ENCODE data around the gene CBL. TPM values are rescaled to one million over a fixed set of nuclear protein-coding genes. Genes with fewer than 3 reads are reported as not detected.

CBL gene
- total RNA-seq, 3 donors from 2014 or later, result 11.0 to 24.4 (median 13.1) TPM

DNA sequence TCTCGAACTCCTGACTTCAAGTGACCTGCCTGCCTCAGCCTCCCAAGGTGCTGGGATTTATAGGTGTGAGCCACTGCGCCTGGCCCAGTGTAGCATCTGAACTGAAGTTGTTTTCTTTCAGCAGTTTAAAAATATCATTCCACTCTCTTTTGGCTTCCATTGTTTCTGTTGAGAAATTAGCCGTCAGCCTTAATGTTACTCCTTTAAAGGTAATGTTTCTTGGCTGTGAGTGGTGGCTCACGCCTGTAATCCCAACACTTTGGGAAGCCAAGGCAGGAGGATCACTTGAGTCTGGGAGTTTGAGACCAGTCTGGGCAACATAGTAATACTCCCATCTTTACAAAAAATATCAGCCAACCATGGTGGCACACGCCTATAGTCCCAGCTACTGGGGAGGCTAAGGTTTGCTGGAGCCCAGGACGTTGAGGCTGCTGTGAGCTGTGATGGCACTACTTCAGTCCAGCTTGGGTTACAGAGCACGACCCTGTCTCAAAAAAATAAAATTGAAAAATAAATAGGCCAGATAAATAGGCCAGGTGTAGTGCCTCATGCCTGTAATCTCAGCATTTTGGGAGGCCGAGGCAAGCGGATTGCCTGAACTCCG is 84.9 kb downstream of the CBL start:
- H3K9me3 ChIP-seq, result peaks cover 11% of the 10 kb centered on the region
- H3K4me3 ChIP-seq, result no peak overlapping the region
- no peak for DNase-seq
- no peaks in the 10 kb centered on the region for H3K36me3 ChIP-seq (ENCODE audit: low read depth)
- TF ChIP-seq, protein P1, sequence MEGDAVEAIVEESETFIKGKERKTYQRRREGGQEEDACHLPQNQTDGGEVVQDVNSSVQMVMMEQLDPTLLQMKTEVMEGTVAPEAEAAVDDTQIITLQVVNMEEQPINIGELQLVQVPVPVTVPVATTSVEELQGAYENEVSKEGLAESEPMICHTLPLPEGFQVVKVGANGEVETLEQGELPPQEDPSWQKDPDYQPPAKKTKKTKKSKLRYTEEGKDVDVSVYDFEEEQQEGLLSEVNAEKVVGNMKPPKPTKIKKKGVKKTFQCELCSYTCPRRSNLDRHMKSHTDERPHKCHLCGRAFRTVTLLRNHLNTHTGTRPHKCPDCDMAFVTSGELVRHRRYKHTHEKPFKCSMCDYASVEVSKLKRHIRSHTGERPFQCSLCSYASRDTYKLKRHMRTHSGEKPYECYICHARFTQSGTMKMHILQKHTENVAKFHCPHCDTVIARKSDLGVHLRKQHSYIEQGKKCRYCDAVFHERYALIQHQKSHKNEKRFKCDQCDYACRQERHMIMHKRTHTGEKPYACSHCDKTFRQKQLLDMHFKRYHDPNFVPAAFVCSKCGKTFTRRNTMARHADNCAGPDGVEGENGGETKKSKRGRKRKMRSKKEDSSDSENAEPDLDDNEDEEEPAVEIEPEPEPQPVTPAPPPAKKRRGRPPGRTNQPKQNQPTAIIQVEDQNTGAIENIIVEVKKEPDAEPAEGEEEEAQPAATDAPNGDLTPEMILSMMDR (IDR thresholded peaks at IDR 0.05), result no peak
- no peaks in the 10 kb centered on the region for H3K4me1 ChIP-seq (ENCODE audit: low read depth)
- intact Hi-C loops (cut with DNase I, micrococcal nuclease), result no loop called here
- ATAC-seq, result no peak

DNA sequence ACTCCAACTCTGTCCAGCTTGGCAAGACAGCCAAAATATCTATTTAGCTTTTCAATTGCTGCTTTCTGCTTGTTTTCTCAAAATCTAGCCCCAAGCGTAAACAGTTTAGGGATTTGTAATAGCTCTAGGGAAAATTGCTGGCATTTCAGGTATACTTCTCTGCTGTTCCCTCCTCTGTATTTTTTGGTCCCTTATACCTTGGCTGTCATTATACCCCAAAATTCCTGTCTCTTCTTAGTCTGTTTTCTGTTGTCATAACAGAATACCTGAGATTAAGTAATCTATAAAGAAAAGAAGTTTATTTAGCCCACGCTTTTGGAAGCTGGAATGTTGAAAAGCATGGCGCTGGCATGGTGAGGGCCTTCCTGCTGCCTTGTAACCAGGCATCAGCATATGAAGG is 87.3 kb downstream of the CBL start:
- no peak for ATAC-seq
- Histone ChIP-seq H3K4me3 (no peak overlapping the region), H3K4me1 (ENCODE audit: low read depth) (no peaks in the 10 kb centered on the region), H3K9me3 (peaks cover 11% of the 10 kb centered on the region), H3K36me3 (ENCODE audit: low read depth) (no peaks in the 10 kb centered on the region)
- intact Hi-C loops (cut with DNase I, micrococcal nuclease), result no loop called here
- DNase-seq, result no peak
- TF ChIP-seq, protein P1 (IDR thresholded peaks at IDR 0.05), result no peak

DNA sequence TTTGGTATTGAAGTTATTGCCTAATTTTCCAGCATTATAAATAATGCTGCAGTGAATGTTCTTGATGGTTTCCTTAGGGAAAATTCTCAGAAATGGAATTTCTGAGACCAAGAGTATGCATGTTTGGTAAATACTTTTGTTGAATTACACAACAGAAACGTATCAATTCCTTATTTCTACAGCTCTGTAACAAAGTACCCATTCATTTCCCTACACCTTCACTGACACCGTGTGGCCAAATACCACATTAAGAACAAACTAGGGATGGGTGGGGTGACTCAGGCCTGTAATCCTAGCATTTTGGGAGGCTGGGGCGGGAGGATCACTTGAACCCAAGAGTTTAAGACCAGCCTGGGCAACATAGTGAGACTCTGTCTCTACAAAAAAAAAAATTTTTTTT is 89.0 kb downstream of the CBL start:
- DNase-seq, result no peak
- no peak for ATAC-seq
- Histone ChIP-seq H3K36me3 (ENCODE audit: low read depth) (no peaks in the 10 kb centered on the region), H3K9me3 (peaks cover 10% of the 10 kb centered on the region), H3K4me1 (ENCODE audit: low read depth) (no peaks in the 10 kb centered on the region), H3K4me3 (no peak overlapping the region)
- intact Hi-C loops (cut with DNase I, micrococcal nuclease), result no loop called here
- TF ChIP-seq, protein P1 (IDR thresholded peaks at IDR 0.05), result no peak

DNA sequence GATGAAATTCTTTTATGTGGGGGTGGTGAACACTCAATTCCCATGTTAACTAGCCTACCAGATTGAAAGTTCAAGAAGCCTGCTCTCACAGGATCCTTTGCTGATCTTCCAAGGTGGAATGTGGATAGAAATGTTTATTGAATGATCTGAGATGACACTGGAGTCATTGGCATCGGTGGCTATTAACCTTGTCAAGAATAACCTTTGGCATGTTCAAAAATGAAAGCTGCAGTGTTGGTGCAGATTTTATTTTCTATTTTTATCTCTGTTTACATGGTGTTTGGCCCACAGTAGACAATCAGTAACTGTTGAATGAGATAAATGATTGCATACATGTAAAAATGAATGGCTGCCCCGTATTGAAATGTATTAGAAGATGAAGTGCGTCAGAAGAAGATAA is 91.8 kb downstream of the CBL start:
- TF ChIP-seq, protein P1 (IDR thresholded peaks at IDR 0.05), result no peak
- Histone ChIP-seq H3K4me3 (no peak overlapping the region), H3K9me3 (no peaks in the 10 kb centered on the region), H3K36me3 (ENCODE audit: low read depth) (no peaks in the 10 kb centered on the region), H3K4me1 (ENCODE audit: low read depth) (no peaks in the 10 kb centered on the region)
- no peak for DNase-seq
- ATAC-seq, result no peak
- intact Hi-C loops (cut with DNase I, micrococcal nuclease), result no loop called here

DNA sequence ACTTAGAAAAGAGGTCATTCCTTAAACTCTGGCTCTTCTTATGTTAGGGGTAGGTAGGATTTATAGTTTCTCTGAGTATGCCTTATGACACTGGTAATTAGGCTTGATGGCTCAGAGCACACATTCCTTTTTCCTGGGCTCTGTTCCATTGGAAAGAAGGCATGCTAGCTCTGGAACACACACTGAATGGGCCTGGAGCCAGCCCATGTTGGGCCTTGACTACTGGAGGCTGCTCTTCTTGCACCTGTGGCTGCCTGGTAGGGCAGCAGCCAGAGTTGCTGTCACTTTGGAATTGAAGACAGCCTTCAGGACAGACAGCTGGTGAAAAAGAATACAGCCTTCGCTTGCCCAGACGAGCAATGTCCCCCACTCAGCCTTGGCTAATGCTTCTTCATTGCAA is 92.6 kb downstream of the CBL start:
- Histone ChIP-seq H3K4me1 (ENCODE audit: low read depth) (no peaks in the 10 kb centered on the region), H3K4me3 (no peak overlapping the region), H3K36me3 (ENCODE audit: low read depth) (no peaks in the 10 kb centered on the region), H3K9me3 (no peaks in the 10 kb centered on the region)
- ATAC-seq, result no peak
- intact Hi-C loops (cut with DNase I, micrococcal nuclease), result no loop called here
- no peak for DNase-seq
- TF ChIP-seq, protein P1 (IDR thresholded peaks at IDR 0.05), result no peak

DNA sequence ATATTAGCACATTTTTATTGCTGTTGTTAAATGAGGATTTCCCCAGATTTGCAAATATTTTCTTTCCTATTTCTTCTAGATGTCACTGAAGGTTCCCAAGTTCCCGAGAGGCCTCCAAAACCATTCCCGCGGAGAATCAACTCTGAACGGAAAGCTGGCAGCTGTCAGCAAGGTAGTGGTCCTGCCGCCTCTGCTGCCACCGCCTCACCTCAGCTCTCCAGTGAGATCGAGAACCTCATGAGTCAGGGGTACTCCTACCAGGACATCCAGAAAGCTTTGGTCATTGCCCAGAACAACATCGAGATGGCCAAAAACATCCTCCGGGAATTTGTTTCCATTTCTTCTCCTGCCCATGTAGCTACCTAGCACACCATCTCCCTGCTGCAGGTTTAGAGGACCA is 93.3 kb downstream of the CBL start:
- H3K9me3 ChIP-seq, result no peaks in the 10 kb centered on the region
- H3K4me1 ChIP-seq (ENCODE audit: low read depth), result no peaks in the 10 kb centered on the region
- no peaks in the 10 kb centered on the region for H3K36me3 ChIP-seq (ENCODE audit: low read depth)
- ATAC-seq (no peak), DNase-seq (no peak)
- TF ChIP-seq, protein P1 (IDR thresholded peaks at IDR 0.05), result no peak
- intact Hi-C loops (cut with DNase I, micrococcal nuclease), result no loop called here
- no peak overlapping the region for H3K4me3 ChIP-seq
